ENCODE measurements around the gene ODR4.
"Not testable (repeated sequence)": the region's sequence is repeated elsewhere in the genome, so short reads cannot be mapped to it uniquely, and the experiment has no call there.

The ODR4 gene

GRCh38 chr1:186424539-186424938, 48.9 kb downstream of the ODR4 start:
- no peaks in the 10 kb centered on the region for H3K36me3 ChIP-seq (ENCODE audit: insufficient read depth, low read length)
- no peaks in the 10 kb centered on the region for H3K27me3 ChIP-seq (ENCODE audit: control insufficient read depth in 1 of 2, insufficient read depth in 2 of 2, low read length in 2 of 2)
- H3K9ac ChIP-seq (ENCODE audit: low read length): no peak overlapping the region
- H3K27ac ChIP-seq (ENCODE audit: low read depth, low read length): no peak overlapping the region
- H3K4me1 ChIP-seq (ENCODE audit: insufficient read depth, low read length): no peaks in the 10 kb centered on the region
- no peaks in the 10 kb centered on the region for H3K9me3 ChIP-seq (ENCODE audit: low read length)
- H3K4me3 ChIP-seq (ENCODE audit: low read depth in 1 of 2, low read length in 2 of 2): no peak overlapping the region

- H3K4me3 ChIP-seq (ENCODE audit: low read depth in 1 of 2, low read length in 2 of 2): no peak overlapping the region
- H3K27me3 ChIP-seq (ENCODE audit: control insufficient read depth in 1 of 2, insufficient read depth in 2 of 2, low read length in 2 of 2): no peaks in the 10 kb centered on the region
- no peak overlapping the region for H3K9ac ChIP-seq (ENCODE audit: low read length)
Measured at GRCh38 chr1:186426118-186426517, 50.5 kb downstream of the ODR4 start.

GRCh38 chr1:186429017-186429416, 53.4 kb downstream of the ODR4 start:
- H3K27me3 ChIP-seq (ENCODE audit: control insufficient read depth in 1 of 2, insufficient read depth in 2 of 2, low read length in 2 of 2): no peaks in the 10 kb centered on the region
- no peaks in the 10 kb centered on the region for H3K4me1 ChIP-seq (ENCODE audit: insufficient read depth, low read length)
- H3K36me3 ChIP-seq (ENCODE audit: insufficient read depth, low read length): no peaks in the 10 kb centered on the region
- H3K27ac ChIP-seq (ENCODE audit: low read depth, low read length): no peak overlapping the region
- H3K4me3 ChIP-seq (ENCODE audit: low read depth in 1 of 2, low read length in 2 of 2): no peak overlapping the region
- no peaks in the 10 kb centered on the region for H3K9me3 ChIP-seq (ENCODE audit: low read length)
- no peak overlapping the region for H3K9ac ChIP-seq (ENCODE audit: low read length)

More at GRCh38 chr1:186426118-186426517, 50.5 kb downstream of the ODR4 start:
- Histone ChIP-seq H3K27ac (ENCODE audit: low read depth, low read length) (no peak overlapping the region), H3K36me3 (ENCODE audit: insufficient read depth, low read length) (no peaks in the 10 kb centered on the region), H3K4me1 (ENCODE audit: insufficient read depth, low read length) (no peaks in the 10 kb centered on the region), H3K9me3 (ENCODE audit: low read length) (no peaks in the 10 kb centered on the region)

- H3K27me3 ChIP-seq (ENCODE audit: control insufficient read depth in 1 of 2, insufficient read depth in 2 of 2, low read length in 2 of 2): no peaks in the 10 kb centered on the region
- no peaks in the 10 kb centered on the region for H3K9me3 ChIP-seq (ENCODE audit: low read length)
- no peak overlapping the region for H3K9ac ChIP-seq (ENCODE audit: low read length)
- peaks cover 7% of the 10 kb centered on the region for H3K36me3 ChIP-seq (ENCODE audit: insufficient read depth, low read length)
- no peaks in the 10 kb centered on the region for H3K4me1 ChIP-seq (ENCODE audit: insufficient read depth, low read length)
- H3K4me3 ChIP-seq (ENCODE audit: low read depth in 1 of 2, low read length in 2 of 2): no peak overlapping the region
- H3K27ac ChIP-seq (ENCODE audit: low read depth, low read length): no peak overlapping the region
Measured at GRCh38 chr1:186435336-186435735, 59.7 kb downstream of the ODR4 start.

GRCh38 chr1:186438567-186438966, 62.9 kb downstream of the ODR4 start:
- Histone ChIP-seq H3K27ac (ENCODE audit: low read depth, low read length) (no peak overlapping the region), H3K36me3 (ENCODE audit: insufficient read depth, low read length) (peaks cover 7% of the 10 kb centered on the region), H3K9me3 (ENCODE audit: low read length) (no peaks in the 10 kb centered on the region), H3K27me3 (ENCODE audit: control insufficient read depth in 1 of 2, insufficient read depth in 2 of 2, low read length in 2 of 2) (no peaks in the 10 kb centered on the region), H3K4me1 (ENCODE audit: insufficient read depth, low read length) (no peaks in the 10 kb centered on the region), H3K9ac (ENCODE audit: low read length) (no peak overlapping the region), H3K4me3 (ENCODE audit: low read depth in 1 of 2, low read length in 2 of 2) (no peak overlapping the region)

- no peak overlapping the region for H3K4me3 ChIP-seq (ENCODE audit: low read depth in 1 of 2, low read length in 2 of 2)
- H3K36me3 ChIP-seq (ENCODE audit: insufficient read depth, low read length): peaks cover 7% of the 10 kb centered on the region
- no peak overlapping the region for H3K9ac ChIP-seq (ENCODE audit: low read length)
- no peaks in the 10 kb centered on the region for H3K27me3 ChIP-seq (ENCODE audit: control insufficient read depth in 1 of 2, insufficient read depth in 2 of 2, low read length in 2 of 2)
- H3K27ac ChIP-seq (ENCODE audit: low read depth, low read length): no peak overlapping the region
- H3K9me3 ChIP-seq (ENCODE audit: low read length): no peaks in the 10 kb centered on the region
- no peaks in the 10 kb centered on the region for H3K4me1 ChIP-seq (ENCODE audit: insufficient read depth, low read length)
Measured at GRCh38 chr1:186440584-186440983, 64.9 kb downstream of the ODR4 start.

GRCh38 chr1:186442651-186443375, 67.2 kb downstream of the ODR4 start:
- Histone ChIP-seq H3K4me1 (ENCODE audit: insufficient read depth, low read length) (no peaks in the 10 kb centered on the region), H3K9ac (ENCODE audit: low read length) (no peak overlapping the region), H3K27ac (ENCODE audit: low read depth, low read length) (no peak overlapping the region), H3K9me3 (ENCODE audit: low read length) (no peaks in the 10 kb centered on the region), H3K27me3 (ENCODE audit: control insufficient read depth in 1 of 2, insufficient read depth in 2 of 2, low read length in 2 of 2) (no peaks in the 10 kb centered on the region), H3K36me3 (ENCODE audit: insufficient read depth, low read length) (no peaks in the 10 kb centered on the region), H3K4me3 (ENCODE audit: low read depth in 1 of 2, low read length in 2 of 2) (no peak overlapping the region)

GRCh38 chr1:186443638-186444037, 68.0 kb downstream of the ODR4 start:
- no peaks in the 10 kb centered on the region for H3K4me1 ChIP-seq (ENCODE audit: insufficient read depth, low read length)
- no peak overlapping the region for H3K4me3 ChIP-seq (ENCODE audit: low read depth in 1 of 2, low read length in 2 of 2)
- H3K9me3 ChIP-seq (ENCODE audit: low read length): no peaks in the 10 kb centered on the region
- H3K27me3 ChIP-seq (ENCODE audit: control insufficient read depth in 1 of 2, insufficient read depth in 2 of 2, low read length in 2 of 2): no peaks in the 10 kb centered on the region
- no peak overlapping the region for H3K27ac ChIP-seq (ENCODE audit: low read depth, low read length)
- H3K9ac ChIP-seq (ENCODE audit: low read length): no peak overlapping the region
- no peaks in the 10 kb centered on the region for H3K36me3 ChIP-seq (ENCODE audit: insufficient read depth, low read length)

GRCh38 chr1:186446152-186446551, 70.5 kb downstream of the ODR4 start:
- Histone ChIP-seq H3K4me3 (ENCODE audit: low read depth in 1 of 2, low read length in 2 of 2) (no peak overlapping the region), H3K27ac (ENCODE audit: low read depth, low read length) (no peak overlapping the region), H3K4me1 (ENCODE audit: insufficient read depth, low read length) (no peaks in the 10 kb centered on the region), H3K36me3 (ENCODE audit: insufficient read depth, low read length) (no peaks in the 10 kb centered on the region), H3K27me3 (ENCODE audit: control insufficient read depth in 1 of 2, insufficient read depth in 2 of 2, low read length in 2 of 2) (no peaks in the 10 kb centered on the region), H3K9me3 (ENCODE audit: low read length) (no peaks in the 10 kb centered on the region), H3K9ac (ENCODE audit: low read length) (no peak overlapping the region)

GRCh38 chr1:186454981-186455380, 79.3 kb downstream of the ODR4 start:
- Histone ChIP-seq H3K4me3 (ENCODE audit: low read depth in 1 of 2, low read length in 2 of 2) (no peak overlapping the region), H3K9me3 (ENCODE audit: low read length) (no peaks in the 10 kb centered on the region), H3K27ac (ENCODE audit: low read depth, low read length) (no peak overlapping the region), H3K9ac (ENCODE audit: low read length) (no peak overlapping the region), H3K27me3 (ENCODE audit: control insufficient read depth in 1 of 2, insufficient read depth in 2 of 2, low read length in 2 of 2) (no peaks in the 10 kb centered on the region), H3K4me1 (ENCODE audit: insufficient read depth, low read length) (no peaks in the 10 kb centered on the region), H3K36me3 (ENCODE audit: insufficient read depth, low read length) (no peaks in the 10 kb centered on the region)

GRCh38 chr1:186456729-186457255, 81.2 kb downstream of the ODR4 start:
- Histone ChIP-seq H3K9ac (ENCODE audit: low read length) (no peak overlapping the region), H3K36me3 (ENCODE audit: insufficient read depth, low read length) (no peaks in the 10 kb centered on the region), H3K4me3 (ENCODE audit: low read depth in 1 of 2, low read length in 2 of 2) (no peak overlapping the region), H3K27me3 (ENCODE audit: control insufficient read depth in 1 of 2, insufficient read depth in 2 of 2, low read length in 2 of 2) (no peaks in the 10 kb centered on the region), H3K9me3 (ENCODE audit: low read length) (no peaks in the 10 kb centered on the region), H3K27ac (ENCODE audit: low read depth, low read length) (no peak overlapping the region), H3K4me1 (ENCODE audit: insufficient read depth, low read length) (no peaks in the 10 kb centered on the region)

- not testable (repeated sequence) for H3K9ac ChIP-seq (ENCODE audit: low read length); H3K9me3 ChIP-seq (ENCODE audit: low read length); H3K4me3 ChIP-seq (ENCODE audit: low read depth in 1 of 2, low read length in 2 of 2); H3K27me3 ChIP-seq (ENCODE audit: control insufficient read depth in 1 of 2, insufficient read depth in 2 of 2, low read length in 2 of 2); H3K36me3 ChIP-seq (ENCODE audit: insufficient read depth, low read length); H3K4me1 ChIP-seq (ENCODE audit: insufficient read depth, low read length); H3K27ac ChIP-seq (ENCODE audit: low read depth, low read length)
Measured at GRCh38 chr1:186459161-186459560, 83.5 kb downstream of the ODR4 start.
